H9 (cell line): Measurements from ENCODE around the gene NFAM1. TPM values are rescaled to one million over a fixed set of nuclear protein-coding genes. Genes with fewer than 3 reads are reported as not detected.

Source experiments
- DNase-seq: peaks from one replicate; pipeline ENCODE4 v3.0.0-alpha.2; 2017
- H2AFZ ChIP-seq: one replicate; pipeline ENCODE4 v1.6.1; 2013; ENCODE audit warnings: mild to moderate bottlenecking, low read length, control low read depth, moderate library complexity
- H2AK5ac ChIP-seq: 2 replicates; pipeline ENCODE4 v1.6.1; 2013; ENCODE audit warnings: low read length, control low read depth, mixed read lengths; ENCODE audit not compliant: insufficient read length
- H2BK120ac ChIP-seq: one replicate; pipeline ENCODE4 v1.6.1; 2013; ENCODE audit warnings: low read depth, mild to moderate bottlenecking, low read length, control low read depth, inconsistent platforms; ENCODE audit not compliant: poor library complexity, severe bottlenecking
- H2BK12ac ChIP-seq: 2 replicates; pipeline ENCODE4 v1.6.1; 2013; ENCODE audit warnings: low read length, control low read depth, mixed read lengths, low read depth; ENCODE audit not compliant: insufficient read length
- H2BK15ac ChIP-seq: 2 replicates; pipeline ENCODE4 v1.6.1; 2013; ENCODE audit warnings: low read depth, low read length, control low read depth
- H2BK20ac ChIP-seq: one replicate; pipeline ENCODE4 v1.6.1; 2013; ENCODE audit warnings: low read depth, mild to moderate bottlenecking, low read length, control low read depth, inconsistent platforms; ENCODE audit not compliant: poor library complexity, severe bottlenecking
- H2BK5ac ChIP-seq: 2 replicates; pipeline ENCODE4 v1.6.1; 2013; ENCODE audit warnings: low read length, control low read depth, mixed read lengths; ENCODE audit not compliant: insufficient read length
- H3K14ac ChIP-seq: 2 replicates; pipeline ENCODE4 v1.6.1; 2013; ENCODE audit warnings: low read length, control low read depth; ENCODE audit not compliant: insufficient read depth
- H3K18ac ChIP-seq: 2 replicates; pipeline ENCODE4 v1.6.1; 2013; ENCODE audit warnings: low read depth, mild to moderate bottlenecking, mixed read lengths, low read length, control low read depth; ENCODE audit not compliant: insufficient read length
- H3K23ac ChIP-seq: 2 replicates; pipeline ENCODE4 v1.6.1; 2013; ENCODE audit warnings: low read length, control low read depth, mixed read lengths, low read depth; ENCODE audit not compliant: insufficient read length
- H3K23me2 ChIP-seq: 2 replicates; pipeline ENCODE4 v1.6.1; 2013; ENCODE audit warnings: low read depth, mild to moderate bottlenecking, mixed read lengths, low read length, control low read depth; ENCODE audit not compliant: insufficient read length, poor library complexity, severe bottlenecking
- H3K27ac ChIP-seq: 2 replicates; pipeline ENCODE4 v1.5.1; 2013; ENCODE audit warnings: low read length, control low read depth, mixed read lengths, low read depth; ENCODE audit not compliant: insufficient read length
- H3K27me3 ChIP-seq: 2 replicates; pipeline ENCODE4 v1.6.1; 2013; ENCODE audit warnings: low read length, control low read depth, inconsistent platforms; ENCODE audit not compliant: insufficient read depth
- H3K4ac ChIP-seq: 2 replicates; pipeline ENCODE4 v1.6.1; 2013; ENCODE audit warnings: low read depth, mild to moderate bottlenecking, control low read depth, inconsistent platforms, low read length, moderate library complexity
- H3K4me1 ChIP-seq: 2 replicates; pipeline ENCODE4 v1.6.1; 2013; ENCODE audit warnings: low read length, control low read depth, inconsistent platforms; ENCODE audit not compliant: insufficient read depth
- H3K4me2 ChIP-seq: 2 replicates; pipeline ENCODE4 v1.6.1; 2013; ENCODE audit warnings: low read length, control low read depth, mixed read lengths; ENCODE audit not compliant: insufficient read length, insufficient read depth
- H3K56ac ChIP-seq: 2 replicates; pipeline ENCODE4 v1.6.1; 2013; ENCODE audit warnings: low read depth, mild to moderate bottlenecking, mixed read lengths, low read length, control low read depth; ENCODE audit not compliant: insufficient read length
- H3K79me1 ChIP-seq: 2 replicates; pipeline ENCODE4 v1.6.1; 2013; ENCODE audit warnings: low read depth, mild to moderate bottlenecking, moderate library complexity, low read length, control low read depth, inconsistent platforms; ENCODE audit not compliant: insufficient read depth, poor library complexity, severe bottlenecking
- H3K79me2 ChIP-seq: 2 replicates; pipeline ENCODE4 v1.6.1; 2013; ENCODE audit warnings: low read length, control low read depth, inconsistent platforms; ENCODE audit not compliant: insufficient read depth
- H3K9ac ChIP-seq: 2 replicates; pipeline ENCODE4 v1.6.1; 2013; ENCODE audit warnings: low read length, control low read depth, mixed read lengths; ENCODE audit not compliant: insufficient read length; ENCODE audit errors: extremely low read depth
- H3K9me3 ChIP-seq: one replicate; pipeline ENCODE4 v1.6.1; 2013; ENCODE audit warnings: low read depth, low read length, inconsistent platforms; ENCODE audit not compliant: control insufficient read depth
- H3T11ph ChIP-seq: one replicate; pipeline ENCODE4 v1.6.1; 2013; ENCODE audit warnings: mild to moderate bottlenecking, low read length, control low read depth, inconsistent platforms
- H4K20me1 ChIP-seq: one replicate; pipeline ENCODE4 v1.6.1; 2013; ENCODE audit not compliant: control insufficient read depth, insufficient read length, insufficient read depth
- H4K5ac ChIP-seq: 2 replicates; pipeline ENCODE4 v1.6.1; 2013; ENCODE audit warnings: low read depth, mild to moderate bottlenecking, mixed read lengths, low read length, control low read depth; ENCODE audit not compliant: insufficient read length
- H4K8ac ChIP-seq: replicated peaks from 2 replicates; pipeline ENCODE4 v1.6.1; 2013; ENCODE audit warnings: low read length, control low read depth, mixed read lengths, low read depth; ENCODE audit not compliant: insufficient read length
- H4K91ac ChIP-seq: 2 replicates; pipeline ENCODE4 v1.6.1; 2013; ENCODE audit warnings: low read depth, mild to moderate bottlenecking, moderate library complexity, mixed read lengths, low read length, control low read depth; ENCODE audit not compliant: insufficient read length
- H3K27ac Mint-ChIP-seq, 3 experiments: 2 replicates in 2 of 3; 3 replicates in 1 of 3; pipeline ENCODE4 v1.8.0; 2020 to 2021; ENCODE audit warnings: mixed read lengths in 3 of 3, mild to moderate bottlenecking in 1 of 3, moderate library complexity in 1 of 3
- H3K27me3 Mint-ChIP-seq: 2 replicates; pipeline ENCODE4 v1.8.0; 2021; ENCODE audit warnings: low read depth, mild to moderate bottlenecking, moderate library complexity, mixed read lengths
- H3K36me3 Mint-ChIP-seq, 3 experiments: 2 replicates in 2 of 3; 3 replicates in 1 of 3; pipeline ENCODE4 v1.8.0; 2020 to 2021; ENCODE audit warnings: low read depth in 3 of 3, mixed read lengths in 3 of 3; ENCODE audit not compliant: insufficient read depth in 1 of 3
- H3K4me1 Mint-ChIP-seq, 2 experiments: 2 replicates each; pipeline ENCODE4 v1.8.0; 2020; ENCODE audit warnings: mixed read lengths in 2 of 2
- H3K4me3 Mint-ChIP-seq, 2 experiments: 2 replicates in 1 of 2; 3 replicates in 1 of 2; pipeline ENCODE4 v1.8.0; 2020 to 2021; ENCODE audit warnings: mild to moderate bottlenecking in 2 of 2, mixed read lengths in 2 of 2, moderate library complexity in 1 of 2
- H3K9me3 Mint-ChIP-seq, 2 experiments: 2 replicates in 1 of 2; 3 replicates in 1 of 2; pipeline ENCODE4 v1.8.0; 2020; ENCODE audit warnings: mild to moderate bottlenecking in 2 of 2, mixed read lengths in 2 of 2, moderate library complexity in 1 of 2
- WGBS: extraction: QIAGEN DNeasy Blood & Tissue Kit; methylation state at CpG from one replicate; pipeline ENCODE4 v1.1.7; 2013; ENCODE audit warnings: missing lambda C conversion rate, low lambda C conversion rate, mixed read lengths; ENCODE audit not compliant: insufficient read length; ENCODE audit errors: extremely low coverage; 5-methylcytosine and 5-hydroxymethylcytosine counted together
- total RNA-seq: library from RNA; stranded (reverse); gene quantifications from 2 replicates; pipeline ENCODE4 v1.2.1, GENCODE V29; 2021
- TF ChIP-seq, protein P1 (sequence below): fragments of 200-600 bp; sonication (generic); conservative IDR thresholded peaks from 3 replicates; pipeline ENCODE4 v1.8.0; 2021; ENCODE audit warnings: antibody characterized with exemption, mild to moderate bottlenecking

The NFAM1 gene
- total RNA-seq, 1 experiment from 2014 or later, result 0.68 TPM

DNA sequence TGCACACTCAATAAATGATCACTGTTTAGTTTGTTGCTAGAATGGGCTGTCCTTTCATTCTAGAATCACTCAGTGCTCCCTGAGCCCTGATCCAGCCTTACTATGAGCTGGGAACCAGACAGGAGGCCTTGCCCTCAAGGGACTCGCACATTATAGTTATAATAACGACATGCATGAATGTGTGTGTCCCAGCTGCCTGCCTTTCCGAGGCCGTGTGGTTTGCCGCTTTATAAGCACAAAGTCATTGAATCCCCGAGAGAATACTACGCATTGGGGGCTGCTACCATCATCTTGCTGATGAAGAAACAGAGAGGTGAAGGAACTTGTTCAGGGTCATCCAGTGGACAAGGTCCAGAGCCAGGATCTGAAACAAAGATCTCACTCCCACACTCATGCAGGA is 75.7 kb downstream of the NFAM1 start:
- H3K4me1 Mint-ChIP-seq, result peaks cover 19 to 23% of the 10 kb centered on the region in 2 experiments
- H4K20me1 ChIP-seq, result no peaks in the 10 kb centered on the region
- H3K9me3 Mint-ChIP-seq, result no peaks in the 10 kb centered on the region; a peak in 2 of 5 replicates
- peaks cover 31% of the 10 kb centered on the region for H3K27me3 Mint-ChIP-seq
- H3K56ac ChIP-seq, result no peak overlapping the region
- TF ChIP-seq, protein P1, sequence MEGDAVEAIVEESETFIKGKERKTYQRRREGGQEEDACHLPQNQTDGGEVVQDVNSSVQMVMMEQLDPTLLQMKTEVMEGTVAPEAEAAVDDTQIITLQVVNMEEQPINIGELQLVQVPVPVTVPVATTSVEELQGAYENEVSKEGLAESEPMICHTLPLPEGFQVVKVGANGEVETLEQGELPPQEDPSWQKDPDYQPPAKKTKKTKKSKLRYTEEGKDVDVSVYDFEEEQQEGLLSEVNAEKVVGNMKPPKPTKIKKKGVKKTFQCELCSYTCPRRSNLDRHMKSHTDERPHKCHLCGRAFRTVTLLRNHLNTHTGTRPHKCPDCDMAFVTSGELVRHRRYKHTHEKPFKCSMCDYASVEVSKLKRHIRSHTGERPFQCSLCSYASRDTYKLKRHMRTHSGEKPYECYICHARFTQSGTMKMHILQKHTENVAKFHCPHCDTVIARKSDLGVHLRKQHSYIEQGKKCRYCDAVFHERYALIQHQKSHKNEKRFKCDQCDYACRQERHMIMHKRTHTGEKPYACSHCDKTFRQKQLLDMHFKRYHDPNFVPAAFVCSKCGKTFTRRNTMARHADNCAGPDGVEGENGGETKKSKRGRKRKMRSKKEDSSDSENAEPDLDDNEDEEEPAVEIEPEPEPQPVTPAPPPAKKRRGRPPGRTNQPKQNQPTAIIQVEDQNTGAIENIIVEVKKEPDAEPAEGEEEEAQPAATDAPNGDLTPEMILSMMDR, result no peak
- no peak overlapping the region for H2BK12ac ChIP-seq
- H3K23me2 ChIP-seq, result no peaks in the 10 kb centered on the region
- no peak overlapping the region for H2BK15ac ChIP-seq
- H2AFZ ChIP-seq, result no peak overlapping the region
- no peak overlapping the region for H3K4ac ChIP-seq
- H3K4me1 ChIP-seq, result no peaks in the 10 kb centered on the region
- H2BK5ac ChIP-seq, result no peak overlapping the region
- H2AK5ac ChIP-seq, result no peak overlapping the region
- no peak overlapping the region for H3K27ac Mint-ChIP-seq
- H4K8ac ChIP-seq, result no peak overlapping the region
- no peak for DNase-seq
- H2BK20ac ChIP-seq, result no peak overlapping the region
- H4K91ac ChIP-seq, result no peak overlapping the region
- H3K79me1 ChIP-seq, result no peaks in the 10 kb centered on the region
- H4K5ac ChIP-seq, result no peak overlapping the region
- H3K23ac ChIP-seq, result no peak overlapping the region
- no peak overlapping the region for H2BK120ac ChIP-seq
- WGBS, result no CpG with 5 or more reads among the region's 7 CpGs
- no peaks in the 10 kb centered on the region for H3K9me3 ChIP-seq
- H3K4me3 Mint-ChIP-seq, result no peak overlapping the region
- no peak overlapping the region for H3K18ac ChIP-seq
- H3K14ac ChIP-seq, result no peak overlapping the region
- H3K36me3 Mint-ChIP-seq, result no peaks in the 10 kb centered on the region
- no peaks in the 10 kb centered on the region; the same call in 1 of the 2 replicates for H3K27me3 ChIP-seq
- H3K4me2 ChIP-seq, result no peak overlapping the region
- no peak overlapping the region for H3K9ac ChIP-seq
- no peak overlapping the region for H3T11ph ChIP-seq
- no peak overlapping the region for H3K27ac ChIP-seq
- H3K79me2 ChIP-seq, result no peaks in the 10 kb centered on the region
